ENCODE results near the gene TCIRG1. TPM values are rescaled to one million over a fixed set of nuclear protein-coding genes. Genes with fewer than 3 reads are reported as not detected.

Gene TCIRG1
- total and polyA plus RNA-seq, 2 of the 13 experiments (the other 11 are each of a cell fraction or from before 2014, with no cell fraction given) = 48.0 to 69.6 TPM

DNA sequence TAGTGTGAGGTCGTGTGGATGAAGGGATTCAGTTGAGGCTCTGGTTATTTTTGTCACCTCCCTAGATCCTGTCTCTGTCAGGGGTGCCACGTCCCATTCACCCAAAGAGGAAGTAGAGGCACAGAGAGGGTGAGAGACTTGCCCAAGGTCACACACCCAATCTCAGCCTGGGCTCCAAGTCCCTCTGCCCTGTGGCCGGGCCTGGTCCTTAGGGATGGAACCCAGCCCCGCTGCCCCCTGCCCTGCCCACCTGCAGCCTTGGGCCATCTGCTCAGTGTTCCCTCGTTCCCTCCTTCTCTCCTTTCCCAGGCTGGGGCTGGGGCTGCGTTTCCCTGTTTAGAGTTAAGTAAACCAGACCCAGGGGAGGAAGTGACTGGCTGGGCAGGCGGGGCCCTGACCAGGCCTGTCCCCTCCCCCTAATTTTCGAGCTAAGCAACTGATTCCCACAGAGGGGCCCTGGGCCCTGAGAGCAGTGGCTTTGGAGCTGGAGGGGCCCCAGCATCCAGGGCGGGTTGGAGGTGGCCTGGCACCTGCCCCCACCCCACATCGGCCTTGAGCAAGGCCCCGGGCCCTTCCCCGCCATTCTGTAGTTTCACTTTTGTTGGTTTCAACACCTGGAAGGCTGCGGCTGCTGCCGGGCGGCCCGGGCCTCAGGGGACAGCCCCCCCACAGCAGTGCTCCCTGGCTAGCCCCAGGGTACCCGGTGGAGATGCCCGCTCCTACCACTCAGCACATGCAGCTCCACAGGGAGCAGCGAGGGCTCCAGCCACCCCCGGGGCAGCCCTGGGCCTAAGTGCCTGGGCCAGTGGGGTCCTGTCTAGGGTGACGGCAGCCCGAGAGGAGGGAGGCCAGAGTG, 1.5 kb downstream of the TCIRG1 start (continued):
- TF ChIP-seq, protein P1, sequence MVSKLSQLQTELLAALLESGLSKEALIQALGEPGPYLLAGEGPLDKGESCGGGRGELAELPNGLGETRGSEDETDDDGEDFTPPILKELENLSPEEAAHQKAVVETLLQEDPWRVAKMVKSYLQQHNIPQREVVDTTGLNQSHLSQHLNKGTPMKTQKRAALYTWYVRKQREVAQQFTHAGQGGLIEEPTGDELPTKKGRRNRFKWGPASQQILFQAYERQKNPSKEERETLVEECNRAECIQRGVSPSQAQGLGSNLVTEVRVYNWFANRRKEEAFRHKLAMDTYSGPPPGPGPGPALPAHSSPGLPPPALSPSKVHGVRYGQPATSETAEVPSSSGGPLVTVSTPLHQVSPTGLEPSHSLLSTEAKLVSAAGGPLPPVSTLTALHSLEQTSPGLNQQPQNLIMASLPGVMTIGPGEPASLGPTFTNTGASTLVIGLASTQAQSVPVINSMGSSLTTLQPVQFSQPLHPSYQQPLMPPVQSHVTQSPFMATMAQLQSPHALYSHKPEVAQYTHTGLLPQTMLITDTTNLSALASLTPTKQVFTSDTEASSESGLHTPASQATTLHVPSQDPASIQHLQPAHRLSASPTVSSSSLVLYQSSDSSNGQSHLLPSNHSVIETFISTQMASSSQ (IDR thresholded peaks at IDR 0.05; ENCODE audit: low read depth) = no peak
- TF ChIP-seq, protein P1 (CRISPR knock-in tag; IDR thresholded peaks at IDR 0.05; ENCODE audit: borderline replicate concordance) = peak; percentile 28; the same call in 1 of the 2 replicates
- TF ChIP-seq, protein P2, sequence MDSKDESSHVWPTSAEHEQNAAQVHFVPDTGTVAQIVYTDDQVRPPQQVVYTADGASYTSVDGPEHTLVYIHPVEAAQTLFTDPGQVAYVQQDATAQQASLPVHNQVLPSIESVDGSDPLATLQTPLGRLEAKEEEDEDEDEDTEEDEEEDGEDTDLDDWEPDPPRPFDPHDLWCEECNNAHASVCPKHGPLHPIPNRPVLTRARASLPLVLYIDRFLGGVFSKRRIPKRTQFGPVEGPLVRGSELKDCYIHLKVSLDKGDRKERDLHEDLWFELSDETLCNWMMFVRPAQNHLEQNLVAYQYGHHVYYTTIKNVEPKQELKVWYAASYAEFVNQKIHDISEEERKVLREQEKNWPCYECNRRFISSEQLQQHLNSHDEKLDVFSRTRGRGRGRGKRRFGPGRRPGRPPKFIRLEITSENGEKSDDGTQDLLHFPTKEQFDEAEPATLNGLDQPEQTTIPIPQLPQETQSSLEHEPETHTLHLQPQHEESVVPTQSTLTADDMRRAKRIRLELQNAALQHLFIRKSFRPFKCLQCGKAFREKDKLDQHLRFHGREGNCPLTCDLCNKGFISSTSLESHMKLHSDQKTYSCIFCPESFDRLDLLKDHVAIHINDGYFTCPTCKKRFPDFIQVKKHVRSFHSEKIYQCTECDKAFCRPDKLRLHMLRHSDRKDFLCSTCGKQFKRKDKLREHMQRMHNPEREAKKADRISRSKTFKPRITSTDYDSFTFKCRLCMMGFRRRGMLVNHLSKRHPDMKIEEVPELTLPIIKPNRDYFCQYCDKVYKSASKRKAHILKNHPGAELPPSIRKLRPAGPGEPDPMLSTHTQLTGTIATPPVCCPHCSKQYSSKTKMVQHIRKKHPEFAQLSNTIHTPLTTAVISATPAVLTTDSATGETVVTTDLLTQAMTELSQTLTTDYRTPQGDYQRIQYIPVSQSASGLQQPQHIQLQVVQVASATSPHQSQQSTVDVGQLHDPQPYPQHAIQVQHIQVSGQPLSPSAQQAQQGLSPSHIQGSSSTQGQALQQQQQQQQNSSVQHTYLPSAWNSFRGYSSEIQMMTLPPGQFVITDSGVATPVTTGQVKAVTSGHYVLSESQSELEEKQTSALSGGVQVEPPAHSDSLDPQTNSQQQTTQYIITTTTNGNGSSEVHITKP (CRISPR knock-in tag; IDR thresholded peaks at IDR 0.05; ENCODE audit: low read depth) = no peak; the same call in 1 of the 2 replicates
- 0 out of 2 replicates have a peak, but pooled peaks have one; percentile 43 for TF ChIP-seq KDM2A (CRISPR knock-in tag; IDR thresholded peaks at IDR 0.05; ENCODE audit: borderline replicate concordance, low read depth)
- peak; percentile 65; the same call in 1 of the 2 replicates for TF ChIP-seq YEATS4 (CRISPR knock-in tag; IDR thresholded peaks at IDR 0.05; ENCODE audit: borderline replicate concordance)
- TF ChIP-seq HOXD1 (CRISPR knock-in tag; IDR thresholded peaks at IDR 0.05) = peak; percentile 5; the same call in 1 of the 2 replicates
- TF ChIP-seq, protein P3, sequence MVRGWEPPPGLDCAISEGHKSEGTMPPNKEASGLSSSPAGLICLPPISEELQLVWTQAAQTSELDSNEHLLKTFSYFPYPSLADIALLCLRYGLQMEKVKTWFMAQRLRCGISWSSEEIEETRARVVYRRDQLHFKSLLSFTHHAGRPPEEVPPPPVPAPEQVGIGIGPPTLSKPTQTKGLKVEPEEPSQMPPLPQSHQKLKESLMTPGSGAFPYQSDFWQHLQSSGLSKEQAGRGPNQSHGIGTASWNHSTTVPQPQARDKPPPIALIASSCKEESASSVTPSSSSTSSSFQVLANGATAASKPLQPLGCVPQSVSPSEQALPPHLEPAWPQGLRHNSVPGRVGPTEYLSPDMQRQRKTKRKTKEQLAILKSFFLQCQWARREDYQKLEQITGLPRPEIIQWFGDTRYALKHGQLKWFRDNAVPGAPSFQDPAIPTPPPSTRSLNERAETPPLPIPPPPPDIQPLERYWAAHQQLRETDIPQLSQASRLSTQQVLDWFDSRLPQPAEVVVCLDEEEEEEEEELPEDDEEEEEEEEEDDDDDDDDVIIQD (CRISPR knock-in tag; IDR thresholded peaks at IDR 0.05; ENCODE audit: low read depth) = 0 out of 2 replicates have a peak, but pooled peaks have one; percentile 25
- no peak for TF ChIP-seq ZNF547 (CRISPR knock-in tag; IDR thresholded peaks at IDR 0.05)
- TF ChIP-seq, protein P4, sequence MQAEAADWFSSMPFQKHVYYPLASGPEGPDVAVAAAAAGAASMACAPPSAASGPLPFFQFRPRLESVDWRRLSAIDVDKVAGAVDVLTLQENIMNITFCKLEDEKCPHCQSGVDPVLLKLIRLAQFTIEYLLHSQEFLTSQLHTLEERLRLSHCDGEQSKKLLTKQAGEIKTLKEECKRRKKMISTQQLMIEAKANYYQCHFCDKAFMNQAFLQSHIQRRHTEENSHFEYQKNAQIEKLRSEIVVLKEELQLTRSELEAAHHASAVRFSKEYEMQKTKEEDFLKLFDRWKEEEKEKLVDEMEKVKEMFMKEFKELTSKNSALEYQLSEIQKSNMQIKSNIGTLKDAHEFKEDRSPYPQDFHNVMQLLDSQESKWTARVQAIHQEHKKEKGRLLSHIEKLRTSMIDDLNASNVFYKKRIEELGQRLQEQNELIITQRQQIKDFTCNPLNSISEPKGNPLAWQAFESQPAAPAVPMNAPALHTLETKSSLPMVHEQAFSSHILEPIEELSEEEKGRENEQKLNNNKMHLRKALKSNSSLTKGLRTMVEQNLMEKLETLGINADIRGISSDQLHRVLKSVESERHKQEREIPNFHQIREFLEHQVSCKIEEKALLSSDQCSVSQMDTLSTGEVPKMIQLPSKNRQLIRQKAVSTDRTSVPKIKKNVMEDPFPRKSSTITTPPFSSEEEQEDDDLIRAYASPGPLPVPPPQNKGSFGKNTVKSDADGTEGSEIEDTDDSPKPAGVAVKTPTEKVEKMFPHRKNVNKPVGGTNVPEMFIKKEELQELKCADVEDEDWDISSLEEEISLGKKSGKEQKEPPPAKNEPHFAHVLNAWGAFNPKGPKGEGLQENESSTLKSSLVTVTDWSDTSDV (CRISPR knock-in tag; IDR thresholded peaks at IDR 0.05) = 0 out of 2 replicates have a peak, but pooled peaks have one; percentile 28
- TF ChIP-seq ZFY (CRISPR knock-in tag; IDR thresholded peaks at IDR 0.05) = peak; percentile 83
- no peak for TF ChIP-seq MXI1 (IDR thresholded peaks at IDR 0.05; ENCODE audit: borderline replicate concordance, low read depth, low read length)
- TF ChIP-seq ISL2 (CRISPR knock-in tag; IDR thresholded peaks at IDR 0.05) = peak; percentile 52; the same call in 1 of the 2 replicates
- TF ChIP-seq, protein P5, sequence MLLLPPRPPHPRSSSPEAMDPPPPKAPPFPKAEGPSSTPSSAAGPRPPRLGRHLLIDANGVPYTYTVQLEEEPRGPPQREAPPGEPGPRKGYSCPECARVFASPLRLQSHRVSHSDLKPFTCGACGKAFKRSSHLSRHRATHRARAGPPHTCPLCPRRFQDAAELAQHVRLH (CRISPR knock-in tag; IDR thresholded peaks at IDR 0.05; ENCODE audit: borderline replicate concordance, low read depth) = no peak
- no peak for TF ChIP-seq ZBTB8A (CRISPR knock-in tag; IDR thresholded peaks at IDR 0.05; ENCODE audit: borderline replicate concordance, low read depth)

Measured in HepG2 (cell line).